HCT116 (cell line): ENCODE results near the gene PTBP3. TPM values are rescaled to one million over a fixed set of nuclear protein-coding genes. Genes with fewer than 3 reads are reported as not detected.

Experiments used
- ATAC-seq: fragments of 200-7000 bp; cut with Tn5 transposase; 2 replicates; pipeline ENCODE4 v1.9.1; 2020; ENCODE audit warnings: mild to moderate bottlenecking, moderate library complexity
- BruUV-seq: library from RNA; stranded (reverse); fragments of 400-500 nt; replicated peaks from 2 replicates; lab custom pipeline; 2021; lab: Mats Ljungman, UMichigan
- CTCF ChIA-PET: fragments of 300-600 bp; sonication (Branson Sonifier 250); formaldehyde crosslinking; loops from one replicate; lab custom pipeline; 2021; ENCODE audit warnings: antibody characterized with exemption; lab: Charles Lee
- POLR2A ChIA-PET: fragments of 300-600, 350-600 bp; sonication (Branson Sonifier 250); formaldehyde crosslinking; loops from one replicate; lab custom pipeline; 2021; ENCODE audit warnings: antibody characterized with exemption; lab: Charles Lee
- RAD21 ChIA-PET, 2 experiments: fragments of 300-600 bp; sonication (Branson Sonifier 250); formaldehyde crosslinking; loops; one replicate each; lab custom pipeline; 2023; ENCODE audit warnings: low total read pairs in 2 of 2; ENCODE audit not compliant: uncharacterized antibody in 2 of 2, unreplicated experiment in 2 of 2, low non-redundant PET in 1 of 2; lab: Charles Lee
- DNase-seq: peaks from one replicate; pipeline ENCODE4 v3.0.0-alpha.2; 2010; ENCODE audit warnings: low read depth, low spot score
- H2AFZ ChIP-seq: fragments of 200-600 bp; shearing (Covaris generic), sonication (generic); 2 replicates; pipeline ENCODE4 v1.6.1; 2017; ENCODE audit warnings: low read depth, mixed run types, mixed read lengths, antibody characterized with exemption, low read length; ENCODE audit not compliant: poor library complexity, severe bottlenecking
- H3K27ac ChIP-seq: 2 replicates; pipeline ENCODE4 v1.5.1; 2012; ENCODE audit warnings: low read depth, low read length
- H3K27me3 ChIP-seq: fragments of 200-600 bp; sonication (generic); 2 replicates; pipeline ENCODE4 v1.6.1; 2016; ENCODE audit warnings: mixed run types, low read length, mixed read lengths; ENCODE audit not compliant: insufficient read depth
- H3K36me3 ChIP-seq, 2 experiments: fragments of 200-500 bp in 1 of 2; fragments of 200-600 bp in 1 of 2; sonication (Bioruptor generic) in 1 of 2; sonication (generic) in 1 of 2; 2 replicates each; pipeline versions ENCODE4 v1.5.1 to v1.6.1; 2014 to 2016; ENCODE audit warnings: low read length in 2 of 2, inconsistent platforms in 1 of 2, mixed read lengths in 1 of 2, mixed run types in 1 of 2; ENCODE audit not compliant: insufficient read depth in 2 of 2, control insufficient read depth in 1 of 2
- H3K4me1 ChIP-seq, 2 experiments: fragments of 200-600 bp in 1 of 2; sonication (generic) in 1 of 2; 2 replicates each; pipeline versions ENCODE4 v1.5.1 to v1.6.1; 2012 to 2017; ENCODE audit warnings: low read length in 2 of 2, inconsistent platforms in 1 of 2, mild to moderate bottlenecking in 1 of 2, mixed read lengths in 1 of 2, mixed run types in 1 of 2, moderate library complexity in 1 of 2; ENCODE audit not compliant: insufficient read depth in 2 of 2, control insufficient read depth in 1 of 2
- H3K4me2 ChIP-seq: fragments of 200-600 bp; sonication (generic); 2 replicates; pipeline ENCODE4 v1.6.1; 2017; ENCODE audit warnings: mixed run types, low read length, mixed read lengths
- H3K4me3 ChIP-seq, 2 experiments: fragments of 200-600 bp in 1 of 2; sonication (generic) in 1 of 2; replicated peaks in 1 of 2; 2 replicates each; pipeline ENCODE4 v1.5.1; 2011 to 2016; ENCODE audit warnings: low read length in 2 of 2, control low read depth in 1 of 2, low read depth in 1 of 2, mild to moderate bottlenecking in 1 of 2, mixed read lengths in 1 of 2, mixed run types in 1 of 2
- H3K79me2 ChIP-seq: fragments of 200-600 bp; sonication (generic); 2 replicates; pipeline ENCODE4 v1.6.1; 2017; ENCODE audit warnings: mild to moderate bottlenecking, mixed run types, low read length, moderate library complexity, mixed read lengths; ENCODE audit not compliant: insufficient read depth
- H3K9ac ChIP-seq: fragments of 200-600 bp; sonication (generic); 2 replicates; pipeline ENCODE4 v1.6.1; 2016; ENCODE audit warnings: low read length, mixed read lengths
- H3K9me2 ChIP-seq: fragments of 200-600 bp; sonication (generic), shearing (Covaris generic); 2 replicates; pipeline ENCODE4 v1.6.1; 2017; ENCODE audit warnings: mixed run types, mild to moderate bottlenecking, moderate library complexity; ENCODE audit not compliant: insufficient read depth
- H3K9me3 ChIP-seq, 2 experiments: fragments of 200-500 bp in 1 of 2; fragments of 200-600 bp in 1 of 2; sonication (Bioruptor generic) in 1 of 2; sonication (generic) in 1 of 2; 2 replicates each; pipeline ENCODE4 v1.6.1; 2014 to 2017; ENCODE audit warnings: low read length in 2 of 2, mixed read lengths in 2 of 2, inconsistent platforms in 1 of 2, low read depth in 1 of 2, mild to moderate bottlenecking in 1 of 2, mixed run types in 1 of 2, moderate library complexity in 1 of 2; ENCODE audit not compliant: control insufficient read depth in 1 of 2, insufficient read depth in 1 of 2
- H4K20me1 ChIP-seq: fragments of 200-600 bp; sonication (generic), shearing (Covaris generic); 2 replicates; pipeline ENCODE4 v1.6.1; 2017; ENCODE audit warnings: mixed run types, mild to moderate bottlenecking, moderate library complexity; ENCODE audit not compliant: insufficient read depth
- EGR1 ChIP-seq: IDR thresholded peaks from 2 replicates; pipeline ENCODE4 v1.6.1; 2012; ENCODE audit warnings: low read depth
- ELF1 ChIP-seq: IDR thresholded peaks from 2 replicates; pipeline ENCODE4 v1.6.1; 2012; ENCODE audit warnings: low read depth, borderline replicate concordance
- EZH2 ChIP-seq: fragments of 200-600 bp; sonication (generic); IDR thresholded peaks from 2 replicates; pipeline ENCODE4 v1.6.1; 2017; ENCODE audit warnings: antibody characterized with exemption, mixed run types
- EZH2phosphoT487 ChIP-seq: fragments of 200-600 bp; IDR thresholded peaks from 2 replicates; pipeline ENCODE4 v1.6.1; 2018; ENCODE audit warnings: antibody characterized with exemption, borderline replicate concordance
- JUND ChIP-seq: IDR thresholded peaks from 2 replicates; pipeline ENCODE4 v1.6.1; 2012
- MAX ChIP-seq: IDR thresholded peaks from 2 replicates; pipeline ENCODE4 v1.6.1; 2012
- RAD21 ChIP-seq: IDR thresholded peaks from 2 replicates; pipeline ENCODE4 v1.6.1; 2012; ENCODE audit warnings: low read depth, mild to moderate bottlenecking
- REST ChIP-seq: IDR thresholded peaks from 2 replicates; pipeline ENCODE4 v1.6.1; 2012; ENCODE audit warnings: low read depth
- SIN3A ChIP-seq: IDR thresholded peaks from 2 replicates; pipeline ENCODE4 v1.6.1; 2012; ENCODE audit warnings: low read depth
- SP1 ChIP-seq: IDR thresholded peaks from 2 replicates; pipeline ENCODE4 v1.6.1; 2012; ENCODE audit warnings: low read depth
- TCF7L2 ChIP-seq: IDR thresholded peaks from 2 replicates; pipeline ENCODE4 v1.7.0; 2011; ENCODE audit warnings: borderline replicate concordance, inconsistent platforms; ENCODE audit not compliant: insufficient read depth, insufficient read length; ENCODE audit errors: extremely low read depth
- YY1 ChIP-seq: IDR thresholded peaks from 2 replicates; pipeline ENCODE4 v1.6.1; 2011; ENCODE audit warnings: low read length, low read depth, moderate library complexity, mild to moderate bottlenecking; ENCODE audit not compliant: insufficient replicate concordance; ENCODE audit errors: extremely low read depth
- ZFX ChIP-seq: fragments of 450-650 bp; IDR thresholded peaks from 2 replicates; pipeline ENCODE4 v1.6.1; 2017
- ZNF274 ChIP-seq: fragments of 200-500 bp; sonication (Bioruptor generic); IDR thresholded peaks from 2 replicates; pipeline ENCODE4 v1.6.1; 2014; ENCODE audit warnings: mild to moderate bottlenecking, low read depth, low read length, inconsistent platforms
- intact Hi-C: fragments of 100-400 bp; cut with micrococcal nuclease; formaldehyde crosslinking; loops from 2 replicates; pipeline ENCODE4 v1.10.0; 2022
- total RNA-seq: library from RNA; stranded (reverse); gene quantifications from one replicate; pipeline ENCODE4 v1.2.1, GENCODE V29; 2021; ENCODE audit not compliant: unreplicated experiment
- TF ChIP-seq, protein P1 (sequence below), 3 experiments: fragments of 200-600 bp in 1 of 3; sonication (generic) in 1 of 3; IDR thresholded peaks in 2 of 3; conservative IDR thresholded peaks in 1 of 3; 2 replicates each; pipeline ENCODE4 v1.5.1; 2012 to 2017; ENCODE audit warnings: low read depth in 2 of 3, low read length in 2 of 3, antibody characterized with exemption in 1 of 3, borderline replicate concordance in 1 of 3, control low read depth in 1 of 3, mild to moderate bottlenecking in 1 of 3, mixed read lengths in 1 of 3, mixed run types in 1 of 3, moderate library complexity in 1 of 3; ENCODE audit not compliant: insufficient read depth in 1 of 3

PTBP3 gene
- total RNA-seq, 1 experiment from 2014 or later: 102 TPM

DNA sequence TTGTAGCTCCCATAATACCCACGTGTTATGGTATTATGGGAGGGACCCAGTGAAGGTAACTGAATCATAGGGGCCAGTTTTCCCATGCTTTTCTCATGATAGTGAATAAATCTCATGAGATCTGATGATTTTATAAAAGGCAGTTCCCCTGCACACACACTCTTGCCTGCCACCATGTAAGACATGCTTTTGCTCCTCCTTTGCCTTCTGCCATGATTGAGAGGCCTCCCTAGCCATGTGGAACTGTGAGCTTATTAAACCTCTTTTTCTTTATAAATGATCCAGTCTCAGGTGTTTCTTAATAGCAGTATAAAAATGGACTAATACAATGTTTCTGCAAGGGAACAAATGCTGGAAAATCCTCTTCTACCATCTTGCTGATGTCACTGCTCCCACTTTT is 36.4 kb upstream of the PTBP3 start:
- H3K9me3 ChIP-seq: no peaks in the 10 kb centered on the region
- no peak overlapping the region for H3K4me2 ChIP-seq
- no peak overlapping the region for H3K9ac ChIP-seq
- no TSS peak for BruUV-seq
- no peaks in the 10 kb centered on the region for H3K36me3 ChIP-seq
- ChIA-PET POLR2A (interaction anchor here (1.5 kb wide), 1 partner anchor 10 kb away, joined by 3 read pairs; the partner anchor contains the start of gene HSDL2), RAD21 (no interaction called here)
- H3K27me3 ChIP-seq: no peaks in the 10 kb centered on the region
- H3K79me2 ChIP-seq: no peaks in the 10 kb centered on the region
- intact Hi-C loops: loop anchor here (10.0 kb wide), 1 partner anchor 605 kb away; no protein-coding TSS in a partner anchor
- no peaks in the 10 kb centered on the region for H4K20me1 ChIP-seq
- H3K9me2 ChIP-seq: no peaks in the 10 kb centered on the region
- no peak overlapping the region for H3K4me3 ChIP-seq
- H3K4me1 ChIP-seq: no peaks in the 10 kb centered on the region
- DNase-seq (no peak), ATAC-seq (no peak)
- no peak overlapping the region for H2AFZ ChIP-seq
- no peak for TF ChIP-seq ZFX
- TF ChIP-seq ZNF274: no peak
- no peak for TF ChIP-seq TCF7L2
- TF ChIP-seq SP1: no peak
- no peak for TF ChIP-seq YY1
- TF ChIP-seq, protein P1, sequence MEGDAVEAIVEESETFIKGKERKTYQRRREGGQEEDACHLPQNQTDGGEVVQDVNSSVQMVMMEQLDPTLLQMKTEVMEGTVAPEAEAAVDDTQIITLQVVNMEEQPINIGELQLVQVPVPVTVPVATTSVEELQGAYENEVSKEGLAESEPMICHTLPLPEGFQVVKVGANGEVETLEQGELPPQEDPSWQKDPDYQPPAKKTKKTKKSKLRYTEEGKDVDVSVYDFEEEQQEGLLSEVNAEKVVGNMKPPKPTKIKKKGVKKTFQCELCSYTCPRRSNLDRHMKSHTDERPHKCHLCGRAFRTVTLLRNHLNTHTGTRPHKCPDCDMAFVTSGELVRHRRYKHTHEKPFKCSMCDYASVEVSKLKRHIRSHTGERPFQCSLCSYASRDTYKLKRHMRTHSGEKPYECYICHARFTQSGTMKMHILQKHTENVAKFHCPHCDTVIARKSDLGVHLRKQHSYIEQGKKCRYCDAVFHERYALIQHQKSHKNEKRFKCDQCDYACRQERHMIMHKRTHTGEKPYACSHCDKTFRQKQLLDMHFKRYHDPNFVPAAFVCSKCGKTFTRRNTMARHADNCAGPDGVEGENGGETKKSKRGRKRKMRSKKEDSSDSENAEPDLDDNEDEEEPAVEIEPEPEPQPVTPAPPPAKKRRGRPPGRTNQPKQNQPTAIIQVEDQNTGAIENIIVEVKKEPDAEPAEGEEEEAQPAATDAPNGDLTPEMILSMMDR (IDR thresholded peaks at IDR 0.05 in 2 of 3, conservative IDR thresholded peaks at IDR 0.05 in 1 of 3; ENCODE audit: borderline replicate concordance in 1 of 3, insufficient read depth in 1 of 3, low read depth in 2 of 3, low read length in 2 of 3): no peak
- no peak for TF ChIP-seq SIN3A
- TF ChIP-seq EZH2phosphoT487: no peak
- no peak for TF ChIP-seq RAD21
- TF ChIP-seq EGR1: no peak
- TF ChIP-seq ELF1: no peak
- no peak for TF ChIP-seq EZH2
- TF ChIP-seq REST: no peak
- TF ChIP-seq JUND: no peak
- TF ChIP-seq MAX: no peak
- TF ChIP-seq, all 23 proteins: peak for 0
- CTCF ChIA-PET: no interaction called here
- H3K27ac ChIP-seq: no peak overlapping the region
